ENCODE measurements around the gene FMOD.
"Not testable (repeated sequence)": the region's sequence is repeated elsewhere in the genome, so short reads cannot be mapped to it uniquely, and the experiment has no call there.

FMOD gene

DNA sequence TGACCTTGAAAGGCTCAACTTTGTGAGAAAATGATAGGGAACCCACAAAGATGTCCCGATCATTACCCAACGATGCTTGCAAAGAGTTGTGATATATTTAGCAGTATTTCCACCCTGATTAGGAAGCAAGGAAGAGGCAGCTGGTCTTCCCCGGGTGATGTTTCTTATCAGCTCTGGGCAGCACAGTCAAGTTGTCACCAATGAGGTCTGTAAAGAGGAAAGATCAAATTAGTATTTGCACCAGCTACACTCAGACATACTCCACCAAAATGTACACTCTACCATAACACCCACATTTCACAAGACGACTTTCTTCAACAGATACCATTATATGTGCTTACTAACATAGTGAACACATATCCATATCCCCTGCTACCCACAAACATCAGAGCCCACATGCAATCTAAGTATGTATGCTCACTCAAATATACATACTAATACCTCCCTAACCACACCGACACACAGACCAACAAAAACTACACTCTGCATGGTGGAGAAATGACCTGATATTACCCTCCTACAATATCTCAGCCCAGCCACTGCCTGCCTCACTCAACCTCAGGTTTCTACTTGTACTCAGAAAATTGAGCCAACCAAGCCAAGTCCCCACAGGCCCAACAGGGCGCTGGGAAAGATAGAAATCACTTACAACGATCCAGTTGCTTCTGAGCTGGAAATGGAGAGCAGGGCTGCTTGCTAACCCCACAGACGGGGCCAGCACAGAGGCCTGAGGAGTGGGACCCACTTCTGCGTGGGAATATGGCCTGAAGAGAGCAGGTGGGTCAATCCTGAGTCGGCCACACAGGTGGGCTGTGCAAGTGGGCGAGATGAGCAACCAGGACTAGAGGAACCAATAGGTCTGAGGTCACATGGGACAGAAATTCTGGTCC lies 50.2 kb downstream of the FMOD start:
- no peak for ATAC-seq (ENCODE audit: low read depth)
- H3K4me1 Mint-ChIP-seq: peaks cover 62% of the 10 kb centered on the region
- H3K27me3 Mint-ChIP-seq: no peaks in the 10 kb centered on the region
- peak overlapping the region; percentile 62 for H3K4me3 Mint-ChIP-seq
- no peak for DNase-seq (ENCODE audit: low spot score in 2 of 2)
- peak overlapping the region; percentile 92 for H3K27ac Mint-ChIP-seq
- no peaks in the 10 kb centered on the region for H3K9me3 Mint-ChIP-seq
- no peaks in the 10 kb centered on the region for H3K36me3 Mint-ChIP-seq

DNA sequence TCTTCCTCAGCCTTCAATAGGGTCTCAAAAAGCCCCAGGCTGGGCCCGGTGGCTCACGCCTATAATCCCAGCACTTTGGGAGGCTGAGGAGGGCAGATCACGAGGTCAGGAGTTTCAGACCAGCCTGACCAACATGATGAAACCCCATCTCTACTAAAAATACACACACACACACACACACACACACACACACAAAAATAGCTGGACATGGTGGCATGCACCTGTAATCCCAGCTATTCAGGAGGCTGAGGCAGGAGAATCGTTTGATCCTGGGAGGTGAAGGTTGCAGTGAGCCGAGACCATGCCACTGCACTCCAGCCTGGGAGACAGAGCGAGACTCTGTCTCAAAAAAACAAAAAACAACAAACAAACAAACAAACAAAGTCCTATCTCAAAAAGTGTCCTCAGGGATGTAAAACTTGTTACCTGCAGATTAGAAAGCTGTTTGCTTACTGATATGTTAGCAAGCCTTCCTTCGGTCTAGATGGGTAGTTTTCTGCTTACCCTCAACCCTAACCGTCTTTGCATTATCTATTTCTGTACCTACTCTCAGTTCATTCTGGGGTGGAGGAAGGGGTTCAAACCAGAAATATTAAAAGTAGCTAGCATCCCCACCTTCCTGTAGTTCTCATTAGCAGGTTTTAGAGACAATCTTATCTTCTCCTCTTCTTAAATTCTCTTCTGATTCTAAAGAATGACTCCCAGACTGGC lies 51.0 kb downstream of the FMOD start:
- ATAC-seq (ENCODE audit: low read depth); H3K36me3 Mint-ChIP-seq; H3K27me3 Mint-ChIP-seq; DNase-seq (ENCODE audit: low spot score in 2 of 2); H3K9me3 Mint-ChIP-seq: not testable (repeated sequence)
- peaks cover 70% of the 10 kb centered on the region for H3K4me1 Mint-ChIP-seq
- peak overlapping the region; percentile 62 for H3K4me3 Mint-ChIP-seq
- H3K27ac Mint-ChIP-seq: peak overlapping the region; percentile 92

DNA sequence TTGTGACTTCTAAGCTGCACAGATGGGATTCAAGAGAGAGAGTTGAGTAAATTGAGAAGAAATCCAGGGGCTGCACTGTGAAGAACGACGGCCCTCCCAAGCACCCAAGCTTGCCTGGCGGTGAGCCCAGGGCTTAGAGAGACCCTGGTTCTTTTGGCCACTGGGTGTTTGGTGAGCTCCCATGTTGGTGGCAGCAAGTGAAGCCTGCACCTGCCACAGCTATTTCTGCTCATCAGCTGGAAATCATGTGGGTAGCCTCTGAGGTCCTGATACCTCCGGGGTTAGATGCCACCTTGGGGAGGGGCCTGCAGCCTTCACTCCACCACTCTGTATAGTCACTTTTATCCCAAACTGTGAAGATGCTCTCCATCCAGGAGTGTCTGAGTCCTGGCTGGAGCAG lies 51.8 kb downstream of the FMOD start:
- Mint-ChIP-seq H3K27ac (peak overlapping the region; percentile 92), H3K27me3 (no peaks in the 10 kb centered on the region), H3K4me1 (peaks cover 67% of the 10 kb centered on the region), H3K4me3 (peak overlapping the region; percentile 62), H3K36me3 (no peaks in the 10 kb centered on the region), H3K9me3 (no peaks in the 10 kb centered on the region)
- DNase-seq (ENCODE audit: low spot score in 2 of 2): peak in 1 of 2 donors; percentile 41
- peak; percentile 79 for ATAC-seq (ENCODE audit: low read depth)

DNA sequence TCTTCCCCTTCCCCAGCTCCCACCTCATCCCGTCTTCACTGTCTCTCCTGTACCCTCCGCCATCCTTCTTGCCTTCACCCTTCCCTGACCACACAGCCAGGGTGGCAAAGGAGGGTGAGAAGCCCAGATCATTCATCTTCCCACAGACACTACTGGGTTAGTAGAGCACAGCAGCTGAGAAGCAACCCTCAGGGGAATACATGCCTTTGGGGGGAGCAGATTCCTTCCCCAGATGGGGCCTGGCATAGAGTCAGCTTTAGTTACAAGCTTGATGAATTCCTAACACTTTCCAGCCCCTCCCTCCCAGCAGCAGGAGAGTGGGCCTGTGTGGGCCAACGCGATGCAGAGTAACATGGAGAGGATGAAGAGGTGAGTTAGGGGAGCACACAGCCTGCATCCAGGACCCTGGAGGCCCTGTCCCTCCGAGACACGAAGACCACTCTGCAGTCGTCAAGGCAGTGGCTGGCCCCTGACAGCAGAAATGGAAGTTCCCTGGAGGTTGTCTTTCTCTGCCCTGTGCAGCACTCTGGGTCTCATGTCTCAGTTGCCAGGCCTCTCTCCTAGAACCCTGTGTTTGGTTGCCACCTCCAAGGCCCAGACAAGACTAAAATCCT lies 54.4 kb downstream of the FMOD start:
- H3K36me3 Mint-ChIP-seq: no peaks in the 10 kb centered on the region
- no peak for DNase-seq (ENCODE audit: low spot score in 2 of 2)
- H3K4me1 Mint-ChIP-seq: peaks cover 67% of the 10 kb centered on the region
- H3K27me3 Mint-ChIP-seq: no peaks in the 10 kb centered on the region
- no peaks in the 10 kb centered on the region for H3K9me3 Mint-ChIP-seq
- H3K4me3 Mint-ChIP-seq: peak overlapping the region; percentile 33
- peak overlapping the region; percentile 92 for H3K27ac Mint-ChIP-seq
- ATAC-seq (ENCODE audit: low read depth): no peak

DNA sequence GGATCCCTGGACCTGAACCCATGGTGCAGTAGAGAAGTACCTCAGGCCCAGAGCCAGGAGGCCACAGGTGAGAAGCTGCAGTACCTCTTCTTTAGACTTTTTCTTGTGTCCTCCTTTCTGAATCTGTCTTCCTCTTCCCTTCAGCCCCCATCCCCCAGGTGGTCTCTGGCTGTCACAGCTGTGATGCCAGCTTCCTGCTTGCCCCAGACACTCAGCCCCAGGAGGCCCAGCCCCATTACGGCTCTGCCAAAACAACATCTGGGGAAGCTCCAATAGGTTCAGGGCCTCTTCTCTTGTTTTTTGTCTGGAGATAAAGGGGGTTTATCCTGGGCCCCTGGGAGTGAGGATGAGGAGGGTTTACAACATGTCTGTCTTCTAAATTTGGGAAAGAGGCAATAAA lies 55.1 kb downstream of the FMOD start:
- Mint-ChIP-seq H3K27me3 (no peaks in the 10 kb centered on the region), H3K9me3 (no peaks in the 10 kb centered on the region), H3K4me1 (peaks cover 67% of the 10 kb centered on the region), H3K4me3 (peak overlapping the region; percentile 30), H3K27ac (peak overlapping the region; percentile 92), H3K36me3 (no peaks in the 10 kb centered on the region)
- DNase-seq (ENCODE audit: low spot score in 2 of 2) (peak; percentile 44 to 47), ATAC-seq (ENCODE audit: low read depth) (peak; percentile 71)

DNA sequence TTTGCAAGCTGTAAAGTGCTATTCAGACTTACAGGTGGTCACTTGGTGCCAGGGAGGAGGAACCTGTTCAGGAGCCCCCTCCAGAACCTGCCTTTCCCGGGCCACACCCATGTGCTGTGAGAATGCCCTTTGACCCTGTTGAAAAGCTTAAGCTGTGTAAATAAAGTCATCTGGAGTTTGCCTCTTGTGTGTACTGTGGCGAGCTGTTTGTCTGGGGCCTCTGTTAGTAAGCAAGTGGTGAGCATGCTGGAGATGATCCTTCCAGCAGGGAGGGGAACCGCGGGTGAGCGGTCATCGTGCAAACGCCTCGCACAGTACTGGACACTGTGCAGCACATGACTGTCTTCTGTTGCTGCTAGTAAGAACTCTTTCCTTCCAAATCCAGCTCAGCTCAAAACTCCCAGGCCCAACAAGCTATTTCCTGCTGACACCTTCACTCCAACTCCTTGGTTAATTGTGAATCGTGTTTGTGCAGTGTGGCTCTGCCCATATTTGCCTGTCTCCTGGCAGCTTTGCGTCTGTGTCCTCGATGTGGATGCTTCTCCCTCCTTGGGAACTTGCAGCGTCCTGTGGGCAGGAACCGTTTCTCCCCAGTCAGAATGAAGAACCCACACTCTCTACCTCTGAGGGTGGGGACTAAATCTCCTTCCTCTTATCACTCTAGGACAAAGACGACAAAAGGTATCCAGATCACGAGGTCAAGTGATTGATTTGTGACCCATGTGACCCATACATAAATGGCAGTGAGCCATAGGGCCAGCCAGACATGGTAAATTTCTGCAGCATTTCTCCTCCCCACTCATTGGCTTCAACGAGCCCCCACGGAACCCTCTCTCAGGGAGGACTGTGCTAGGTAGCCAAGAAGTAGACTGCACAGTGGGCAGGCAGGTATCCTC lies 59.5 kb downstream of the FMOD start:
- H3K27ac Mint-ChIP-seq: peak overlapping the region; percentile 97
- peaks cover 67% of the 10 kb centered on the region for H3K4me1 Mint-ChIP-seq
- H3K9me3 Mint-ChIP-seq: no peaks in the 10 kb centered on the region
- H3K36me3 Mint-ChIP-seq: no peaks in the 10 kb centered on the region
- no peaks in the 10 kb centered on the region for H3K27me3 Mint-ChIP-seq
- no peak for ATAC-seq (ENCODE audit: low read depth)
- H3K4me3 Mint-ChIP-seq: peak overlapping the region; percentile 80
- DNase-seq (ENCODE audit: low spot score in 2 of 2): no peak
